ENCODE measurements around the gene COLEC11. TPM values are rescaled to one million over a fixed set of nuclear protein-coding genes. Genes with fewer than 3 reads are reported as not detected.

The COLEC11 gene
- total and polyA plus RNA-seq, 9 of the 15 experiments (the other 6 are each of a cell fraction or from before 2014, with no cell fraction given): 0.32 to 4.3 (median 1.8) TPM

DNA sequence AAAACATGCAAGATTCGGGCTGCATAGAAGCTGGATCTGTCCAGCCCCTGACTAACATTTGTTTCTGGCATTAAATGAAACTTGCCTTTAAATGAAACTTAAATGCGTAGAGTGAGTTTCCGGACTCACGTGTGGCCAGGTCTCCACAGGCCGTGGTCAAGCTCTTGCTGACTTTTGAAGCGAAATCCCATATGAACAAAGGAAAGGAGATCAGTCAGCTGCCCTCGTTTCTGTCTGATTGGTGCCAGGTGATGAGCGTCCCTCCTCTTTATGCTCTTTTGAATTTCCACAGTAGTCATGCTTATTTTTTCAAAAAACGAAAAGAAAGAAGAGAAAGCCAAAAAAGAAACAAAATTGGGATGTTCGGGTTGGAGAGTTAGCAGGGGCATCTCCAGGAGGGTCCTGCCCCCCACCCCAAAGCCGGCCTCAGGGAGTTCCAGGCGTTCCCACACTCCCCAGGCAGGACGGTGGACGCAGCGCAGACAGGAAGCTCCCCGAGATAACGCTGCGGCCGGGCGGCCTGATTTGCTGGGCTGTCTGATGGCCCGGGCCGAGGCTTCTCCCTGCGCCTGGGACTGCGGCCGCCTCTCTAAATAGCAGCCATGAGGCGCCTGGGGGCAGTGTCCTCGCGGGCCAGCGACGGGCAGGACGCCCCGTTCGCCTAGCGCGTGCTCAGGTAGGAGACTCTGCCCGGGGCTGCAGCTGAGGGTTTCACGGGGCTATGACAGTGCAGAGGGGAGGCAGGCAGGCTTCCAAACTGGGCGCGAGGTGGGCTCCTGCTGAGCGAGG lies at the start of gene COLEC11 (continued):
- TF ChIP-seq, protein P1, sequence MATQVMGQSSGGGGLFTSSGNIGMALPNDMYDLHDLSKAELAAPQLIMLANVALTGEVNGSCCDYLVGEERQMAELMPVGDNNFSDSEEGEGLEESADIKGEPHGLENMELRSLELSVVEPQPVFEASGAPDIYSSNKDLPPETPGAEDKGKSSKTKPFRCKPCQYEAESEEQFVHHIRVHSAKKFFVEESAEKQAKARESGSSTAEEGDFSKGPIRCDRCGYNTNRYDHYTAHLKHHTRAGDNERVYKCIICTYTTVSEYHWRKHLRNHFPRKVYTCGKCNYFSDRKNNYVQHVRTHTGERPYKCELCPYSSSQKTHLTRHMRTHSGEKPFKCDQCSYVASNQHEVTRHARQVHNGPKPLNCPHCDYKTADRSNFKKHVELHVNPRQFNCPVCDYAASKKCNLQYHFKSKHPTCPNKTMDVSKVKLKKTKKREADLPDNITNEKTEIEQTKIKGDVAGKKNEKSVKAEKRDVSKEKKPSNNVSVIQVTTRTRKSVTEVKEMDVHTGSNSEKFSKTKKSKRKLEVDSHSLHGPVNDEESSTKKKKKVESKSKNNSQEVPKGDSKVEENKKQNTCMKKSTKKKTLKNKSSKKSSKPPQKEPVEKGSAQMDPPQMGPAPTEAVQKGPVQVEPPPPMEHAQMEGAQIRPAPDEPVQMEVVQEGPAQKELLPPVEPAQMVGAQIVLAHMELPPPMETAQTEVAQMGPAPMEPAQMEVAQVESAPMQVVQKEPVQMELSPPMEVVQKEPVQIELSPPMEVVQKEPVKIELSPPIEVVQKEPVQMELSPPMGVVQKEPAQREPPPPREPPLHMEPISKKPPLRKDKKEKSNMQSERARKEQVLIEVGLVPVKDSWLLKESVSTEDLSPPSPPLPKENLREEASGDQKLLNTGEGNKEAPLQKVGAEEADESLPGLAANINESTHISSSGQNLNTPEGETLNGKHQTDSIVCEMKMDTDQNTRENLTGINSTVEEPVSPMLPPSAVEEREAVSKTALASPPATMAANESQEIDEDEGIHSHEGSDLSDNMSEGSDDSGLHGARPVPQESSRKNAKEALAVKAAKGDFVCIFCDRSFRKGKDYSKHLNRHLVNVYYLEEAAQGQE (IDR thresholded peaks at IDR 0.05; ENCODE audit: borderline replicate concordance): peak; percentile 60; the same call in 1 of the 2 replicates
- TF ChIP-seq, protein P1 (CRISPR knock-in tag; IDR thresholded peaks at IDR 0.05; ENCODE audit: low read depth): no peak
- TF ChIP-seq, protein P2, sequence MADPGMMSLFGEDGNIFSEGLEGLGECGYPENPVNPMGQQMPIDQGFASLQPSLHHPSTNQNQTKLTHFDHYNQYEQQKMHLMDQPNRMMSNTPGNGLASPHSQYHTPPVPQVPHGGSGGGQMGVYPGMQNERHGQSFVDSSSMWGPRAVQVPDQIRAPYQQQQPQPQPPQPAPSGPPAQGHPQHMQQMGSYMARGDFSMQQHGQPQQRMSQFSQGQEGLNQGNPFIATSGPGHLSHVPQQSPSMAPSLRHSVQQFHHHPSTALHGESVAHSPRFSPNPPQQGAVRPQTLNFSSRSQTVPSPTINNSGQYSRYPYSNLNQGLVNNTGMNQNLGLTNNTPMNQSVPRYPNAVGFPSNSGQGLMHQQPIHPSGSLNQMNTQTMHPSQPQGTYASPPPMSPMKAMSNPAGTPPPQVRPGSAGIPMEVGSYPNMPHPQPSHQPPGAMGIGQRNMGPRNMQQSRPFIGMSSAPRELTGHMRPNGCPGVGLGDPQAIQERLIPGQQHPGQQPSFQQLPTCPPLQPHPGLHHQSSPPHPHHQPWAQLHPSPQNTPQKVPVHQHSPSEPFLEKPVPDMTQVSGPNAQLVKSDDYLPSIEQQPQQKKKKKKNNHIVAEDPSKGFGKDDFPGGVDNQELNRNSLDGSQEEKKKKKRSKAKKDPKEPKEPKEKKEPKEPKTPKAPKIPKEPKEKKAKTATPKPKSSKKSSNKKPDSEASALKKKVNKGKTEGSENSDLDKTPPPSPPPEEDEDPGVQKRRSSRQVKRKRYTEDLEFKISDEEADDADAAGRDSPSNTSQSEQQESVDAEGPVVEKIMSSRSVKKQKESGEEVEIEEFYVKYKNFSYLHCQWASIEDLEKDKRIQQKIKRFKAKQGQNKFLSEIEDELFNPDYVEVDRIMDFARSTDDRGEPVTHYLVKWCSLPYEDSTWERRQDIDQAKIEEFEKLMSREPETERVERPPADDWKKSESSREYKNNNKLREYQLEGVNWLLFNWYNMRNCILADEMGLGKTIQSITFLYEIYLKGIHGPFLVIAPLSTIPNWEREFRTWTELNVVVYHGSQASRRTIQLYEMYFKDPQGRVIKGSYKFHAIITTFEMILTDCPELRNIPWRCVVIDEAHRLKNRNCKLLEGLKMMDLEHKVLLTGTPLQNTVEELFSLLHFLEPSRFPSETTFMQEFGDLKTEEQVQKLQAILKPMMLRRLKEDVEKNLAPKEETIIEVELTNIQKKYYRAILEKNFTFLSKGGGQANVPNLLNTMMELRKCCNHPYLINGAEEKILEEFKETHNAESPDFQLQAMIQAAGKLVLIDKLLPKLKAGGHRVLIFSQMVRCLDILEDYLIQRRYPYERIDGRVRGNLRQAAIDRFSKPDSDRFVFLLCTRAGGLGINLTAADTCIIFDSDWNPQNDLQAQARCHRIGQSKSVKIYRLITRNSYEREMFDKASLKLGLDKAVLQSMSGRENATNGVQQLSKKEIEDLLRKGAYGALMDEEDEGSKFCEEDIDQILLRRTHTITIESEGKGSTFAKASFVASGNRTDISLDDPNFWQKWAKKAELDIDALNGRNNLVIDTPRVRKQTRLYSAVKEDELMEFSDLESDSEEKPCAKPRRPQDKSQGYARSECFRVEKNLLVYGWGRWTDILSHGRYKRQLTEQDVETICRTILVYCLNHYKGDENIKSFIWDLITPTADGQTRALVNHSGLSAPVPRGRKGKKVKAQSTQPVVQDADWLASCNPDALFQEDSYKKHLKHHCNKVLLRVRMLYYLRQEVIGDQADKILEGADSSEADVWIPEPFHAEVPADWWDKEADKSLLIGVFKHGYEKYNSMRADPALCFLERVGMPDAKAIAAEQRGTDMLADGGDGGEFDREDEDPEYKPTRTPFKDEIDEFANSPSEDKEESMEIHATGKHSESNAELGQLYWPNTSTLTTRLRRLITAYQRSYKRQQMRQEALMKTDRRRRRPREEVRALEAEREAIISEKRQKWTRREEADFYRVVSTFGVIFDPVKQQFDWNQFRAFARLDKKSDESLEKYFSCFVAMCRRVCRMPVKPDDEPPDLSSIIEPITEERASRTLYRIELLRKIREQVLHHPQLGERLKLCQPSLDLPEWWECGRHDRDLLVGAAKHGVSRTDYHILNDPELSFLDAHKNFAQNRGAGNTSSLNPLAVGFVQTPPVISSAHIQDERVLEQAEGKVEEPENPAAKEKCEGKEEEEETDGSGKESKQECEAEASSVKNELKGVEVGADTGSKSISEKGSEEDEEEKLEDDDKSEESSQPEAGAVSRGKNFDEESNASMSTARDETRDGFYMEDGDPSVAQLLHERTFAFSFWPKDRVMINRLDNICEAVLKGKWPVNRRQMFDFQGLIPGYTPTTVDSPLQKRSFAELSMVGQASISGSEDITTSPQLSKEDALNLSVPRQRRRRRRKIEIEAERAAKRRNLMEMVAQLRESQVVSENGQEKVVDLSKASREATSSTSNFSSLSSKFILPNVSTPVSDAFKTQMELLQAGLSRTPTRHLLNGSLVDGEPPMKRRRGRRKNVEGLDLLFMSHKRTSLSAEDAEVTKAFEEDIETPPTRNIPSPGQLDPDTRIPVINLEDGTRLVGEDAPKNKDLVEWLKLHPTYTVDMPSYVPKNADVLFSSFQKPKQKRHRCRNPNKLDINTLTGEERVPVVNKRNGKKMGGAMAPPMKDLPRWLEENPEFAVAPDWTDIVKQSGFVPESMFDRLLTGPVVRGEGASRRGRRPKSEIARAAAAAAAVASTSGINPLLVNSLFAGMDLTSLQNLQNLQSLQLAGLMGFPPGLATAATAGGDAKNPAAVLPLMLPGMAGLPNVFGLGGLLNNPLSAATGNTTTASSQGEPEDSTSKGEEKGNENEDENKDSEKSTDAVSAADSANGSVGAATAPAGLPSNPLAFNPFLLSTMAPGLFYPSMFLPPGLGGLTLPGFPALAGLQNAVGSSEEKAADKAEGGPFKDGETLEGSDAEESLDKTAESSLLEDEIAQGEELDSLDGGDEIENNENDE (IDR thresholded peaks at IDR 0.05; ENCODE audit: low read depth, low read length): no peak
- TF ChIP-seq RNF2 (IDR thresholded peaks at IDR 0.05): peak; percentile 70
- TF ChIP-seq HNRNPL (IDR thresholded peaks at IDR 0.05; ENCODE audit: low read depth, low read length): no peak
- TF ChIP-seq FOS (IDR thresholded peaks at IDR 0.05; ENCODE audit: extremely low read depth, insufficient read length): no peak
- no peak for TF ChIP-seq EWSR1 (IDR thresholded peaks at IDR 0.05; ENCODE audit: borderline replicate concordance, low read depth, partially characterized antibody)
